Pancreas (tissue), 10 donors: ENCODE measurements around the gene MMP15. TPM values are rescaled to one million over a fixed set of nuclear protein-coding genes. Genes with fewer than 3 reads are reported as not detected.
A peak's percentile ranks its signal among the peaks of the same experiment; 100 is the strongest.

Experiments
- ATAC-seq, 4 donors: fragments of 200-7000 bp; cut with Tn5 transposase; one replicate each; pipeline versions ENCODE4 v1.8.0 to v1.9.1; 2020; ENCODE audit warnings: mild to moderate bottlenecking in 4 of 4, moderate library complexity in 4 of 4
- DNase-seq, 6 donors: peaks; one replicate each; pipeline ENCODE4 v3.0.0-alpha.2; 2020
- FAIRE-seq: peaks from 2 replicates; lab custom pipeline; 2012; peaks lifted over from hg19 to GRCh38; lab: Jason Lieb, UNC
- H3K27ac ChIP-seq, 4 donors: fragments of 200-600 bp; sonication (generic); 1 replicate in 3 of 4; 2 replicates in 1 of 4; pipeline versions ENCODE4 v1.5.0 to v1.8.0; 2020
- H3K27me3 ChIP-seq, 4 donors: fragments of 200-600 bp; one replicate each; pipeline ENCODE4 v1.8.0; 2021
- H3K36me3 ChIP-seq, 3 donors: fragments of 200-600 bp; sonication (generic) in 1 of 3; one replicate each; pipeline versions ENCODE4 v1.5.0 to v1.8.0; 2020 to 2021
- H3K4me1 ChIP-seq, 3 donors: fragments of 200-600 bp; one replicate each; pipeline ENCODE4 v1.8.0; 2021
- H3K4me3 ChIP-seq, 4 donors: fragments of 200-600 bp; sonication (generic) in 2 of 4; one replicate each; pipeline versions ENCODE4 v1.5.0 to v1.8.0; 2020 to 2021
- H3K9me3 ChIP-seq, 4 donors: fragments of 200-600 bp; one replicate each; pipeline ENCODE4 v1.8.0; 2021
- WGBS, 2 donors: extraction: QIAGEN DNeasy Blood & Tissue Kit; methylation state at CpG; one replicate each; pipeline ENCODE4 v1.1.7; 2013; 5-methylcytosine and 5-hydroxymethylcytosine counted together
- intact Hi-C, 3 donors: fragments of 100-400 bp; cut with DNase I; formaldehyde crosslinking; loops; one replicate each; pipeline versions ENCODE4 v1.11.1 to v1.14.2; 2022
- polyA plus RNA-seq, 2 donors: library from polyadenylated mRNA; stranded (reverse); fragments of 200-250 nt; gene quantifications; one replicate each; pipeline ENCODE4 v1.2.3, GENCODE V29; 2013
- total RNA-seq, 6 donors: library from RNA; stranded (reverse); fragmentation: NEBNext Ultra II Directional in 4 of 6; extraction: Animal tissue kit (Norgen Biotek cat#: 25700) in 4 of 6; gene quantifications; one replicate each; pipeline versions ENCODE4 v1.2.1 to v1.2.4, GENCODE V29; 2021 to 2023
- TF ChIP-seq, protein P1 (sequence below), 4 donors: fragments of 200-600 bp; sonication (generic) in 3 of 4; IDR thresholded peaks; one replicate each; pipeline versions ENCODE4 v1.5.0 to v1.8.0; 2021; ENCODE audit warnings: antibody characterized with exemption in 4 of 4
- donor health status: healthy with polysubstance abuse.
- donor health status: DM: no; HTN: no; CAD: no; lungs with moderate emphysema.
- donor health status: DM: no; HTN: no; CAD: no.
- donor health status: control.
- donor health status: control.
- donor health status: Bipolar disorder and iron deficiency.
- donor health status: DM: yes; HTN: yes; CAD: no.
- donor health status: DM: no; HTN: no; CAD: no.
- donor health status: DM: no; HTN: no; CAD: no.
- donor health status: DM: yes; HTN: yes; CAD: no.

Gene MMP15
- total and polyA plus RNA-seq, 8 donors = 11.2 to 30.2 (median 21.0) TPM

DNA sequence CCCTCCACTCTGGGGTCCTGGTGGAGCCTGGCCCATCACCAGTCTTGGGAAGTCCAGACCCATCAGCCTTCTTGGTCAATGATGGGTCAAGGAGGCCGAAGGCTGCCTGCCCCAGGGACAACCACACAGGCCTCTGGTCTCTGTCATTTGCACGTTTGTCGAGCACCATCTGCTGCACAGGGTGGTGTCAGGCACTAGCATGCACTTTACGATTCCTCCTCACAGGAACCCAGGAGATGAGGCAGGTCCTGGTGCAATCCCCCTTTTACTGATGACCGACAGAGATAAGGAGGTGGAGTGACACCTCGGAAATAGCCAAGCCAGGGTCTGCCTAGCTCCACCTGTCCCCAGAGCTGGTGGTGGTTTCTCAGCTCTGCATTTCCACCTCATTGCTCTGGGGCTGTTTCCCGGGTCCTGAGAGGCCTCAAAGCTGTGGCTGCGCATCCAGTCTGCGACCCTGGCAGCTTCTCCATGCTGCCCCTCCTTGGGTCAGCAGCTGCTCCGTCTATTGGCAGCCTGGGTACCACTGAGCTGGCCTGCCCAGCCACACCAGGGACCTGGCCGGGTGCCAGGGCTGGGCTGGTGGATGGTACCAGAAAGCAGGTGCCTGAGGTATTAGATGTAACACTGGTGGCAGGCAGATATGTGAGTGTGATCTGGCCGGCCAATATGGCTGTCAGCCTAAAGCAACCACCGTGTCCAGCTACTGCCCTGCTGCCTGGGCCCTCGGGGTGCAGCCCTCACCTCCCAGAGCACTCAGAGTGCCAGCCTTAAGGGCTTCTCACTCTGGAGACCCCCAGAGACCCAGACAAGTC, 10.0 kb downstream of the MMP15 start:
- Histone ChIP-seq H3K4me3 (no peak overlapping the region), H3K27me3 (no peaks in the 10 kb centered on the region), H3K4me1 (peaks cover 13 to 30% (median 28%) of the 10 kb centered on the region in 3 donors), H3K27ac (no peak overlapping the region), H3K36me3 (peaks cover 0 to 17% (median 9%) of the 10 kb centered on the region in 3 donors), H3K9me3 (no peaks in the 10 kb centered on the region)
- ATAC-seq (no peak), DNase-seq (no peak), FAIRE-seq (no peak)
- intact Hi-C loops = no loop called here
- TF ChIP-seq, protein P1, sequence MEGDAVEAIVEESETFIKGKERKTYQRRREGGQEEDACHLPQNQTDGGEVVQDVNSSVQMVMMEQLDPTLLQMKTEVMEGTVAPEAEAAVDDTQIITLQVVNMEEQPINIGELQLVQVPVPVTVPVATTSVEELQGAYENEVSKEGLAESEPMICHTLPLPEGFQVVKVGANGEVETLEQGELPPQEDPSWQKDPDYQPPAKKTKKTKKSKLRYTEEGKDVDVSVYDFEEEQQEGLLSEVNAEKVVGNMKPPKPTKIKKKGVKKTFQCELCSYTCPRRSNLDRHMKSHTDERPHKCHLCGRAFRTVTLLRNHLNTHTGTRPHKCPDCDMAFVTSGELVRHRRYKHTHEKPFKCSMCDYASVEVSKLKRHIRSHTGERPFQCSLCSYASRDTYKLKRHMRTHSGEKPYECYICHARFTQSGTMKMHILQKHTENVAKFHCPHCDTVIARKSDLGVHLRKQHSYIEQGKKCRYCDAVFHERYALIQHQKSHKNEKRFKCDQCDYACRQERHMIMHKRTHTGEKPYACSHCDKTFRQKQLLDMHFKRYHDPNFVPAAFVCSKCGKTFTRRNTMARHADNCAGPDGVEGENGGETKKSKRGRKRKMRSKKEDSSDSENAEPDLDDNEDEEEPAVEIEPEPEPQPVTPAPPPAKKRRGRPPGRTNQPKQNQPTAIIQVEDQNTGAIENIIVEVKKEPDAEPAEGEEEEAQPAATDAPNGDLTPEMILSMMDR (IDR thresholded peaks at IDR 0.05) = no peak
- 72% methylated on average over 14 of the region's 14 CpGs for WGBS, 2 donors

DNA sequence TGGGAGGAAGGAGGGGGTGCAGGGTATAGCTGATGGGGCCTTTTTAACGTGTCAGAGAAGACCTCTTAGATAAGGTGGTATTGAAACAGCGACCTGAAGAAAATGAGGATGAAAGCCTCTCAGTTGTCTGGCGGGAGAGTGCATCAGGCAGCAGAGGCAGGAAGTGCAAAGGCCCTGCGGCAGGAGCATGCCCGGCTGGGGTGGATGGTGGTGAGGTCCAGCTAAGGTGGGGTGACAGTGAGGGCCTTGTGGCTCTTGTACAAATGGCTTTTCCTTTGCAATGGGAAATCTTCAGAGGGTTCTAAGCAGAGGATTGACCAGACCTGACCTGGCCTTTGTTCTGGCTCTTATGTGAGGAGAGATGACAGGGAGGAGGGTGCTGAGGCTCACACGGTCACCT, 11.4 kb downstream of the MMP15 start:
- Histone ChIP-seq H3K4me3 (no peak overlapping the region), H3K4me1 (peaks cover 13 to 20% (median 19%) of the 10 kb centered on the region in 3 donors), H3K36me3 (peaks cover 0 to 31% (median 11%) of the 10 kb centered on the region in 3 donors), H3K27me3 (no peaks in the 10 kb centered on the region), H3K27ac (no peak overlapping the region), H3K9me3 (no peaks in the 10 kb centered on the region)
- no peak for ATAC-seq
- TF ChIP-seq, protein P1 (IDR thresholded peaks at IDR 0.05) = no peak
- no peak for DNase-seq
- intact Hi-C loops = no loop called here
- no peak for FAIRE-seq
- 93 to 95% methylated on average over 6 of the region's 6 CpGs for WGBS, 2 donors

DNA sequence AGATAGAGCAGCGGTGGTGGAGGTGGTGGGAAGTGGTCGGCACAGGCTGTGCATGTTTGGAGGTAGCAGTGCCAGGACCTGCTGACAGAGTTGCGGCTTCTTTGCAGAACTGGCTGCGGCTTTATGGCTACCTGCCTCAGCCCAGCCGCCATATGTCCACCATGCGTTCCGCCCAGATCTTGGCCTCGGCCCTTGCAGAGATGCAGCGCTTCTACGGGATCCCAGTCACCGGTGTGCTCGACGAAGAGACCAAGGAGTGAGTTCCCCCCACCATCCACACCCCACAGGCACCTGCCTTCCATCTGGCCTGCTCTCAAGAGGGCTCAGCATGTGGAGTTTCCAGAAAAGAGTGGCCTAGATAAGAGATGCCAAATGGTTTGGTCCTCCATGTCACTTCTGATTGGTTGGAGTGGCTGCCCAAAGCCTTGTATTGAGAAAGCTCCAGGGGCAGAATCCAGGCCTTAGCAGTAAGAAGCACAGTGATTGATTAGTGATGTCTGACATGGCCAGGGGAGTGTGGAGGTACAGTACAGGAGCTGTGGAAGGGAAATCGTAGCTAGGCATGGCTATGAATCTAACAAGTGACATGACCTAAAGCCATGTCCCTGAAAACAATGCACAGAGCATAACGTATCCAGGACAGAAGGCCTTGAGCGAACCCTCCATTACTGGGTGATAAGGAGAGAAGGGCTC, 12.0 kb downstream of the MMP15 start:
- H3K36me3 ChIP-seq = peaks cover 0 to 36% (median 12%) of the 10 kb centered on the region in 3 donors
- no peak for FAIRE-seq
- intact Hi-C loops = no loop called here
- H3K4me1 ChIP-seq = peaks cover 10 to 14% (median 13%) of the 10 kb centered on the region in 3 donors
- no peak for ATAC-seq
- H3K27ac ChIP-seq = no peak overlapping the region
- TF ChIP-seq, protein P1 (IDR thresholded peaks at IDR 0.05) = no peak
- no peak overlapping the region for H3K4me3 ChIP-seq
- DNase-seq = peak in 1 of 6 donors; percentile 5
- 95% methylated on average over 15 to 16 of the region's 16 CpGs for WGBS, 2 donors
- H3K9me3 ChIP-seq = no peaks in the 10 kb centered on the region
- H3K27me3 ChIP-seq = no peaks in the 10 kb centered on the region

DNA sequence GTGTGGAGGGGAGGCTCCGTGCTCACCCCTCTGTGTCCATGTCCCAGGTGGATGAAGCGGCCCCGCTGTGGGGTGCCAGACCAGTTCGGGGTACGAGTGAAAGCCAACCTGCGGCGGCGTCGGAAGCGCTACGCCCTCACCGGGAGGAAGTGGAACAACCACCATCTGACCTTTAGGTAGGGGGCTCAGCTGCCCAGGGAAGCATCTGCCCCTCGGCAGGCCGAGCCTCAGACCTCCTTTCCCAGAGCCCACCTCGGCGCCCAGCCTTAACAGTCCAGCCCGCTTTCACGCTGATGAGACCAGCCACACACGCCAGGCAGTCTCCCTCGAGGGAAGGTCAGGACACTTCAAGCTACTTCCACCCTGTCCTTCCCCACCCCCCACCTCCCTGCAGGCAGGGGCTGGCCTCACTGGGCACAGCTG, 12.7 kb downstream of the MMP15 start:
- 93 to 96% methylated on average over 20 of the region's 20 CpGs for WGBS, 2 donors
- no peak for FAIRE-seq
- Histone ChIP-seq H3K27ac (no peak overlapping the region), H3K4me1 (peaks cover 2 to 7% (median 7%) of the 10 kb centered on the region in 3 donors), H3K36me3 (peaks cover 0 to 41% (median 19%) of the 10 kb centered on the region in 3 donors), H3K9me3 (no peaks in the 10 kb centered on the region), H3K4me3 (no peak overlapping the region), H3K27me3 (no peaks in the 10 kb centered on the region)
- intact Hi-C loops = no loop called here
- peak in 2 of 6 donors; percentile 11 to 65 for DNase-seq
- TF ChIP-seq, protein P1 (IDR thresholded peaks at IDR 0.05) = no peak
- no peak for ATAC-seq
